Measurements from ENCODE around the gene CIITA. TPM values are rescaled to one million over a fixed set of nuclear protein-coding genes. Genes with fewer than 3 reads are reported as not detected.

Gene CIITA
- total RNA-seq, 1 donor from 2014 or later = 0.04 TPM

DNA sequence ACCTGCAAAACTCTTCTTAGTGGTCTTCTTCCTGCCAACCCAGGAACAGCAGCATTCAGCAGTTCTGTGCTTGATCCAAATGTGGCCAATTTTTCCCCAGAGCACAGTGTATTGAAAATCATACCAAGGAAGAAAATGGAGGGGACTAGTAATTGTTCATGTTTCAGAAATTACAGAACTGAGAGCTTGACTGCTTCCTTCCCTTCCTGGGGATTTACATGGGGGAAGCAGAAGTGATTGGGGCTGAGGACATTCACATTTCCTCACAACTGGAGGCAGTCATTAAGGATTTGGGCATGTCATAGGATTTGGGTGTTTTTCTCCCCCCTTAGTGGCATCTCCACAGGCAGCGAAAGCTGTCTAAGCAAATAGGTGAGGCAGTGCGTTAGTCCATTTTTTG is 19.7 kb downstream of the CIITA start:
- H3K4me3 ChIP-seq (ENCODE audit: low read depth, low read length) = no peak overlapping the region
- no peaks in the 10 kb centered on the region for H3K36me3 ChIP-seq (ENCODE audit: control insufficient read depth, insufficient read depth, low read length)
- TF ChIP-seq CTCF (IDR thresholded peaks at IDR 0.05; ENCODE audit: insufficient read depth, low read length, poor library complexity, severe bottlenecking) = no peak
- peaks cover 2% of the 10 kb centered on the region for H3K27me3 ChIP-seq (ENCODE audit: control insufficient read depth, insufficient read depth, low read length)
- no peak for DNase-seq (ENCODE audit: low read depth)

- no peak overlapping the region for H3K4me3 ChIP-seq (ENCODE audit: low read depth, low read length)
- no peaks in the 10 kb centered on the region for H3K36me3 ChIP-seq (ENCODE audit: control insufficient read depth, insufficient read depth, low read length)
- no peak for TF ChIP-seq CTCF (IDR thresholded peaks at IDR 0.05; ENCODE audit: insufficient read depth, low read length, poor library complexity, severe bottlenecking)
- H3K27me3 ChIP-seq (ENCODE audit: control insufficient read depth, insufficient read depth, low read length) = peaks cover 2% of the 10 kb centered on the region
- no peak for DNase-seq (ENCODE audit: low read depth)
Measured at GRCh38 chr16:10897134-10897533, 20.1 kb downstream of the CIITA start.

GRCh38 chr16:10902999-10903398 is 26.0 kb downstream of the CIITA start:
- no peak overlapping the region for H3K4me3 ChIP-seq (ENCODE audit: low read depth, low read length)
- H3K27me3 ChIP-seq (ENCODE audit: control insufficient read depth, insufficient read depth, low read length) = no peaks in the 10 kb centered on the region
- DNase-seq (ENCODE audit: low read depth) = no peak

DNA sequence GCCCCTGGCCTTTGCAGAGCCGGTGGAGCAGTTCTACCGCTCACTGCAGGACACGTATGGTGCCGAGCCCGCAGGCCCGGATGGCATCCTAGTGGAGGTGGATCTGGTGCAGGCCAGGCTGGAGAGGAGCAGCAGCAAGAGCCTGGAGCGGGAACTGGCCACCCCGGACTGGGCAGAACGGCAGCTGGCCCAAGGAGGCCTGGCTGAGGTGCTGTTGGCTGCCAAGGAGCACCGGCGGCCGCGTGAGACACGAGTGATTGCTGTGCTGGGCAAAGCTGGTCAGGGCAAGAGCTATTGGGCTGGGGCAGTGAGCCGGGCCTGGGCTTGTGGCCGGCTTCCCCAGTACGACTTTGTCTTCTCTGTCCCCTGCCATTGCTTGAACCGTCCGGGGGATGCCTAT is 29.5 kb downstream of the CIITA start:
- no peak for DNase-seq (ENCODE audit: low read depth)
- no peaks in the 10 kb centered on the region for H3K27me3 ChIP-seq (ENCODE audit: control insufficient read depth, insufficient read depth, low read length)
- no peaks in the 10 kb centered on the region for H3K36me3 ChIP-seq (ENCODE audit: control insufficient read depth, insufficient read depth, low read length)
- no peak for TF ChIP-seq CTCF (IDR thresholded peaks at IDR 0.05; ENCODE audit: insufficient read depth, low read length, poor library complexity, severe bottlenecking)
- H3K4me3 ChIP-seq (ENCODE audit: low read depth, low read length) = no peak overlapping the region

More at GRCh38 chr16:10902999-10903398, 26.0 kb downstream of the CIITA start:
- no peaks in the 10 kb centered on the region for H3K36me3 ChIP-seq (ENCODE audit: control insufficient read depth, insufficient read depth, low read length)
- no peak for TF ChIP-seq CTCF (IDR thresholded peaks at IDR 0.05; ENCODE audit: insufficient read depth, low read length, poor library complexity, severe bottlenecking)

- Histone ChIP-seq H3K27me3 (ENCODE audit: control insufficient read depth, insufficient read depth, low read length) (no peaks in the 10 kb centered on the region), H3K4me3 (ENCODE audit: low read depth, low read length) (no peak overlapping the region), H3K36me3 (ENCODE audit: control insufficient read depth, insufficient read depth, low read length) (no peaks in the 10 kb centered on the region)
Measured at GRCh38 chr16:10906914-10907756, 30.1 kb downstream of the CIITA start.

More at GRCh38 chr16:10906914-10907756, 30.1 kb downstream of the CIITA start:
- TF ChIP-seq CTCF (IDR thresholded peaks at IDR 0.05; ENCODE audit: insufficient read depth, low read length, poor library complexity, severe bottlenecking) = no peak
- no peak for DNase-seq (ENCODE audit: low read depth)

All from kidney epithelial cell (primary cell).